ENCODE results near the gene TBC1D7. TPM values are rescaled to one million over a fixed set of nuclear protein-coding genes. Genes with fewer than 3 reads are reported as not detected.

TBC1D7 gene
- total RNA-seq, 1 donor from 2014 or later, result 16.6 TPM

DNA sequence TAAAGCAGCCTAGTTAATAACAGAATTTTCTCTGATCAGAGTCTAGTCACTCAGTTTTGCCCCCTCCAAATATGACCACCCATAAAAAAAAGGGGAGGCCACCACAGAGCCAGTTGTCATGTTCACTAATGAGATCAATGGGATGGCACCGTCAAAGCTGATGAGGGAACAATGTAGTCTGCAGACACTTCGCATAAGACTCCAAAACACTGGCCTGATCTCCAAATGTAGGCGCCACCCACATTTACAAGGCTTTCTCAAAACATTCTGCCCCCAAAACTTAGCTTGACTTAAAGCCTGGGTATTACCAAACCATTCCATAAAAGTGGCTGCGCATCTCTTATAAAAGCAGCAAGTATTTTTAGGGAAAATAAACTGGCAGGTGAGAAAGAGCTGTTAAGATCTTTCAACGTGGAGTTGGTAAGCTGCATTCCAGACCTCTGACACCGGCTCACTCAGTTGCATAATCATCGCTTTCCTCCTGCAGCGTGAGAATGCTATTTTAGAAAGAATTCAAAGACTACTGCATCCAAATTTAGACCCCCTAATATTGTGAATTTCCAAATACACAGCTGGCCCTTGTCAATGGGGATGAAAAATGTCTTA, 59.3 kb downstream of the TBC1D7 start:
- peak; percentile 26 for ATAC-seq

DNA sequence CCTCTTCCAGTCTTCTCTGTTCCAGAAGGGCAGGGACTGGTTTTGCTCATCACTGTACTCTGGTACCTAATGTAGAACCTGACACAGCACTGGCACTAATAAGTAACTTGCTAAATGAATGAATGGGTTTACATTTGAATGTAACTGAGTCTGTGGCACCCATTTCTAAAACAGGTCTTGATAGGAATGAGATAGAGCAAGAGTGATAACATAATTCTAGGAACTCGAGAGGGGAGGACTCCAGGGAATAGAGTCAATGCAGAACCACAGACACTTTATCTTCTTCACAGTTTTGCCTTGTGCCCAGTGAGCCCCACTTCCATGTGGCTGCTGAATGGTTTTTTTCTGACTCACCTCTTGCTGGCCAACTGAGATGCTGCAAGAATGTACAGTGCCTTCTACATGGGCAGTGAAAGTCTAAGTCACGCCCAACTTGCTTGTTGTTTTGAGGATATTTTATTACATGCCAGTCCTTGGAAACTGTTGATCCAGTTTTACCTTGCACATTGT, 61.1 kb downstream of the TBC1D7 start:
- ATAC-seq, result no peak

DNA sequence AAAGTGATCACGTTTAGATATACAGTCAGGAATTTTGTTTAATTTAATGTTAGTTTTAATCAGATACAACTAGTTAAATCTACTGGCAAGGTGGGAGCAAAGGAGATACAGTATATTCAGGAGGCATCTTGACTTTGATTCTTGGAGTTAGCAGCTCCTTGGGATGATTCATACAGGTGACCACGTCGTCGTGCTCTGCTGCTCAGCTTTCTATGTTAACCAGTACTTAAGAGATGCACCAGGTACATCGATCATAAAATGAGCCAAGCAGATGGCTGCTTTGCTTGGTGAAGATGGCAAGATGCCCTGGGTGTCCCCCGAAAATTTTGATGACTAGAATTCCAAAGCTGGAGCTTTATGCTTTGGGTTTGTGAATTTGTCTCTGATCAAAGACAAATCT, 64.7 kb downstream of the TBC1D7 start:
- ATAC-seq, result no peak

DNA sequence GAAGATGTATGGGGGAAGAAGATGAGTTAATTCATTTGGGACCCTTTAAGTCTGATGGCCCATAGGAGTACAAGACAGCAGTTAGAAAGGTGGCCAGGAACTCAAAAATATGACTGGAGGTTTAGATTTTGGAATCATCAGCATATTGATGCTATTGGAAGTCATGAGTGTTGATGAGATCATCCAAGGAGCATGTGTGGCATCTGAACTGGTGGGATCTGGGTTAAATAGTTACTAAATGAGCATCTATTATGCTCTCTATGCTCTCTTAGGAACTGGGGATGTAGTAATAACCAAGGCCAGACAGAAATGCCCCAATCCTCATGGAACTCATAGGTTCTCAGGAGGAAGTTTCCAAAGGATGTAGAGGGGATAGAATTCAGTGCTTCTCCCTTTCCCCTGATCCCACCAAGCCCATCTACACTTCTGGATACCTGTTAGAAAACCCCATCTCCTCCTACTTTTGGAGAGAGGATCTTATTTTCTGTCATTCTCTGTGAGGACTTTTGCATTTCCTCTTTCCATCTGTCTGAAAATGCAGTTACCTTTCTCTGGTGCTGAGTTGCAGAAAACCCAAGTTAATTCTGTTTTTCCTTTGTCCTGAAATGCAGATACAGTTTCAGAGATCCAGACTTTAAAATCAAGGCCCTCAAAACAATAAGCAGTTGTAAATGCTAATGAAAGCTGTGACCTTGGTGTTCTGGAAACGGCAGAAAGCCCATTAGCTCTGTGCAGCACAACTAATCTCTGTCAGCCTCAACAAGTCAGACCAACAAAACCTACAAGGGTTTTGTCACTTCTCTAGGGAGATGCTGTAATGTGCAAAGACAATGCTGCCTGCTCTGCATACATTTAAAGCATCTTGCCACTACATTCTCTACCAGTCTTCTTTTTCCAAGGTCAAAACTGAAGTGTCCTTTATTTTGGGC, 65.8 kb downstream of the TBC1D7 start:
- no peak for ATAC-seq

DNA sequence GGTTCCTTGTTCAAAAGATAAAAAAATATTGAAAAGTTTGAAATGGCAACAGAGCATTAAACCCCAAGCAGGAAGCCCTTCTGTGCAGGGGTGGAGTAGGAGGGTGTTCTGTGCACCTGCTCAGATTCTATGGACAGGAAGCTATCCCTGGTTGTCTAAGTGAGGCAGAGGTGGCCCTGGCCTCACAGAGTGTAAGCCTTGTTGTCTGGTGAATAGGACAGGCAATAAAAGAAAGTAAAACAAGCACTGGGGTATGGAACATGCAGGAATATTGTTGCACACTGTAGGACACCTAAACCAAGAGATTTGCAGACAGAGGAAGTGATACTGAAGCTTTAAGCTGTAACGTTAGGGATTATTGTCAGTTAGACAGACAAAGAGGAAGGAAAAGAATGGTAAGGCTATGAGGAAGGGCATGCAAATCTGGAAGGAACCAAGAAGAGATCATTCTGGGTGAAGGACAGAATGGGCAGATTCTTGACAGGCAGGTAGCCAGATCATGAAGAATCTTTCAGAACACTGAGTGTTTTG, 66.8 kb downstream of the TBC1D7 start:
- peak; percentile 65 for ATAC-seq

DNA sequence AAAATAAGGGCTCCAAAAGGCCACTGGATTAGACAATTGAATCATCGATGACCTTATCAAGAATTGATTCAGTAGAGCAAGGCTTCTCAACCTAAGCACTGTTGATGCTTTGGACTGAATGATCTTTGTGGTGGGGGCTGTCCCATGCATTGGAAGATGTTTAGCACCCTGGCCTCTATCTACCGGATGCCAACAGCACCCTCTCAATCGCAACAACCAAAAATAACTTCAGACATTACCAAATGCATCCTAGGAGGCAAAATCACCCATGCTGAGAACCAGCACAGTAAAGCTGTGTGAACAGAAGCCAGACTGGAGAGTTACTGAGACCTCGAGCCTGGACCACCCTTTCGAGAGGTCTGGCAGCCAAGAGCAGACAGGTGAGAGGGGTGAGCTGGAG, 67.5 kb downstream of the TBC1D7 start:
- ATAC-seq, result no peak

DNA sequence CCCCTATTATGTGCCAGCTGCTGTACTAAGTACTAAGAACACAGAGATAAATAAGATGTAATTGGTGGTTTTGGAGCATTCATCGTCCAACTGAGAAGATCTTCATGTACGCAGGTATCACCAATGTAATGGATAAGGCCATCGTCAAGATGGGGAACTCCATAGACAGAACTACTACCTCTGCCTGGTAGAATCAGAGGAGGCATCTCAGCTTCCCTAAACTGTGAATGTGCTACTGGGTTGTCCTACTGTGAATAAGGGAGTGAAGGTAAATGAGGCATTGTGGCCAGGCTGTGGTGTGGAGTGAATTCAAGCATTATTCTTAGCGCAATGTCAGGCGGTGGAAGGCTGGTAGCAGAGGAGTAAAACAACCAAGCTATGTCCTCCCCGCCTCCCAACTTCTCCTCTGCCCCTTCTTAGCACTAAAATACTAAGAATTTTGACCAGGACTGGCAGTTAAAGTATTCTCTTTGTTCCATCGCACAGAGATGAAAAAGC, 68.2 kb downstream of the TBC1D7 start:
- ATAC-seq, result no peak

DNA sequence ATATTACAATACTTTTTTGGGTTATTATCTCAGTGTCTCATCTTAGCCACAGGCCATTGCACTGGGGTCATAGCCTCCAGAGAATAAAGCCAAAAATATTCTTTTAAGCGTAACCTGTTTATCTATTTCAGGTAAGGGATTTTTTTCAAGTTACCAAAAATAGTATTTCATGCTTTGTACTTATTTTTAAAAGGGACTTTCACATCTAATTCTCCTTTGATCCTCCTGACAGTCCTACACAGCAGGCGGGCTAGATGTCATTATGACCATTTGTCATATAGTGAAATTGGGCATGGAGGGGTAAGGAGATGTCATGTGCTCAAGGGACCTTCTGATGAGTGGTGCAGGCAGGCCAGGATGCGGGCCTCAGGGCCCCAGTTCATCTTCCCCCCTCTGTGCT, 68.9 kb downstream of the TBC1D7 start:
- ATAC-seq, result no peak

DNA sequence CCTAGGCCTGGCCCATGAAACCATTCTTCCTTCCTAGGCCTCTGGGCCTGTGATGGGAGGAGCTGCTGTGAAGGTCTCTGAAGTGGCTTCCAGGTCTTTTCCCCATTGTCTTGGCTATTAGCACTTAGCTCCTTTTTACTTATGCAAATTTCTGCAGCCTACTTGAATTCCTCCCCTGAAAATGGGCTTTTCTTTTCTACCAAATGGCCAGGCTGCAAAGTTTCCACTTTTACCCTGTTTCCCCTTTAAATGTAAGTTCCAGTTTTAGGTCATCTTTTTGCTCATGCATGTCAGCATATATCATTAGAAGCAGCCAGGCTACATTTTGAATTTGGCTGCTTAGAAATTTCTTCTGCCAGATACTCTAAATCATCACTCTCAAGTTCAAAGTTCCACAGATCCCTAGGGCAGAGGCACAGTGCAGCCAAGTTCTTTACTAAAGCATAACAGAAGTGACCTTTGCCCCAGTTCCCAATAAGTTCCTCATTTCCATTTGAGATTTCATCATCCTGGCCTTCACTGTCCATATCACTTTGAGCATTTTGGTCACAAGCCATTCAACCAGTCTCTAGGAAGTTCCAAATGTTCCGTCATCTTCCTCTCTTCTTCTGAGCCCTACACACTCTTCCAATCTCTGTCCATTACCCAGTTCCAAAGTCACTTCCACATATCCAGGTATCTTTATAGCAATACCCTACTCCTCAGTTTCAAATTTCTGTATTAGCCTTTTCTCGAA, 71.9 kb downstream of the TBC1D7 start:
- ATAC-seq, result no peak

Other genes starting within 250 kb of the TBC1D7 start
- gene GFOD1, start 159.1 kb upstream of the TBC1D7 start, total RNA-seq, result 22.8 TPM
- 7.2 TPM for gene SIRT5, start 246.1 kb upstream of the TBC1D7 start, total RNA-seq